K562 (cell line): ENCODE data around the gene MYH9. TPM values are rescaled to one million over a fixed set of nuclear protein-coding genes. Genes with fewer than 3 reads are reported as not detected.

Experiments
- ATF6 ChIP-seq: sonication (generic); formaldehyde crosslinking; IDR thresholded peaks from 2 replicates; pipeline ENCODE4 v1.4.0; 2020; ENCODE audit warnings: mild to moderate bottlenecking, missing genetic modification reagents
- BRD4 ChIP-seq: fragments of 200-600 bp; sonication (generic); IDR thresholded peaks from 2 replicates; pipeline ENCODE4 v1.6.1; 2017; ENCODE audit warnings: inconsistent platforms
- HMG20A ChIP-seq: fragments of 450-650 bp; formaldehyde crosslinking; conservative IDR thresholded peaks from 2 replicates; pipeline ENCODE4 v1.4.0; 2020; ENCODE audit warnings: mild to moderate bottlenecking, mixed read lengths
- L3MBTL2 ChIP-seq: fragments of 450-650 bp; IDR thresholded peaks from 2 replicates; pipeline ENCODE4 v1.6.1; 2016; ENCODE audit warnings: mild to moderate bottlenecking, moderate library complexity
- MBD1 ChIP-seq: fragments of 250-450 bp; sonication (Bioruptor Pico); IDR thresholded peaks from 2 replicates; pipeline ENCODE4 v1.8.0; 2022; ENCODE audit warnings: inconsistent platforms
- NBN ChIP-seq: fragments of 450-650 bp; IDR thresholded peaks from 2 replicates; pipeline ENCODE4 v1.6.1; 2016; ENCODE audit warnings: low read depth, mild to moderate bottlenecking
- PHB ChIP-seq: fragments of 250-450 bp; sonication (Bioruptor Pico); IDR thresholded peaks from 2 replicates; pipeline ENCODE4 v1.5.0; 2021
- PHF20 ChIP-seq: fragments of 450-650 bp; IDR thresholded peaks from 2 replicates; pipeline ENCODE4 v1.6.1; 2018; ENCODE audit not compliant: partially characterized antibody
- SAP30 ChIP-seq: fragments of 200-600 bp; sonication (generic); IDR thresholded peaks from 2 replicates; pipeline ENCODE4 v1.6.1; 2012; ENCODE audit warnings: borderline replicate concordance, low read depth, mild to moderate bottlenecking, moderate library complexity, low read length, control low read depth, inconsistent platforms; ENCODE audit not compliant: insufficient read depth, poor library complexity, severe bottlenecking
- SMARCC2 ChIP-seq: fragments of 450-650 bp; IDR thresholded peaks from 2 replicates; pipeline ENCODE4 v1.6.1; 2017; ENCODE audit warnings: antibody characterized with exemption, moderate library complexity, mild to moderate bottlenecking, low read depth
- TGIF2 ChIP-seq: sonication (generic); formaldehyde crosslinking; IDR thresholded peaks from 2 replicates; pipeline ENCODE4 v1.8.1; 2022; ENCODE audit warnings: mild to moderate bottlenecking, missing genetic modification reagents, moderate library complexity
- ZFX ChIP-seq: sonication (generic); formaldehyde crosslinking; IDR thresholded peaks from 2 replicates; pipeline ENCODE4 v1.8.0; 2022; ENCODE audit warnings: mild to moderate bottlenecking, missing genetic modification reagents, moderate library complexity
- ZNF143 ChIP-seq: sonication (generic); formaldehyde crosslinking; IDR thresholded peaks from 2 replicates; pipeline ENCODE4 v1.9.0; 2022; ENCODE audit warnings: mild to moderate bottlenecking, missing genetic modification reagents
- ZNF316 ChIP-seq: fragments of 450-650 bp; IDR thresholded peaks from 2 replicates; pipeline ENCODE4 v1.6.1; 2016
- polyA plus RNA-seq, 8 experiments: library from polyadenylated mRNA; depleted of rRNA in 4 of 8; stranded (reverse) in 5 of 8; unstranded in 3 of 8; fragments of >200 nt; fragmentation: Nextera tagmentation in 2 of 8; fragmentation: Illumina TruSeq in 1 of 8; extraction: Ambion mirVana in 2 of 8; extraction: Trizol in 1 of 8; gene quantifications; 2 replicates each; pipeline versions ENCODE4 v1.2.1 to v1.2.3, GENCODE V29; 2011 to 2014; ENCODE audit warnings: inconsistent platforms in 1 of 8, missing spikeins in 1 of 8
- total RNA-seq, 7 experiments: library from RNA; depleted of rRNA in 6 of 7; stranded (reverse); fragments of >200 nt in 6 of 7; fragmentation: Illumina TruSeq in 2 of 7; extraction: Trizol in 2 of 7; gene quantifications; 2 replicates each; pipeline versions ENCODE4 v1.2.1 to v1.2.3, GENCODE V29; 2011 to 2021; ENCODE audit warnings: low replicate concordance in 1 of 7
- TF ChIP-seq, protein P1 (sequence below), 2 experiments: fragments of 250-450 bp in 1 of 2; fragments of 450-650 bp in 1 of 2; sonication (Bioruptor Pico) in 1 of 2; IDR thresholded peaks; 2 replicates each; pipeline versions ENCODE4 v1.6.1 to v1.8.0; 2016 to 2021; ENCODE audit warnings: mild to moderate bottlenecking in 2 of 2, moderate library complexity in 2 of 2, missing compliant biosample characterization in 1 of 2, missing genetic modification characterization in 1 of 2
- TF ChIP-seq, protein P2 (sequence below): fragments of 450-650 bp; IDR thresholded peaks from 2 replicates; pipeline ENCODE4 v1.6.1; 2017; ENCODE audit warnings: antibody characterized with exemption, mild to moderate bottlenecking
- TF ChIP-seq, protein P3 (sequence below): IDR thresholded peaks from 2 replicates; pipeline ENCODE4 v1.6.1; 2012; ENCODE audit warnings: low read depth, low read length, improper control_type of control experiment, borderline replicate concordance

Gene MYH9
- total and polyA plus RNA-seq, 9 of the 15 experiments (the other 6 are each of a cell fraction or from before 2014, with no cell fraction given) = 0.71 to 111 (median 24.6) TPM

GRCh38 chr22:36328635-36329253, 59.0 kb downstream of the MYH9 start (continued):
- TF ChIP-seq ATF6 (CRISPR knock-in tag) = no peak
- TF ChIP-seq PHB (CRISPR knock-in tag) = no peak
- no peak for TF ChIP-seq TGIF2
- TF ChIP-seq MBD1 (CRISPR knock-in tag) = 0 out of 2 replicates have a peak, but pooled peaks have one; percentile 48
- no peak for TF ChIP-seq HMG20A (CRISPR knock-in tag)
- TF ChIP-seq ZFX = peak; percentile 25; the same call in 1 of the 2 replicates
- no peak for TF ChIP-seq SMARCC2
- no peak for TF ChIP-seq ZNF143 (CRISPR knock-in tag)
- TF ChIP-seq L3MBTL2 = peak; percentile 78
- no peak for TF ChIP-seq SAP30
- TF ChIP-seq, protein P1, sequence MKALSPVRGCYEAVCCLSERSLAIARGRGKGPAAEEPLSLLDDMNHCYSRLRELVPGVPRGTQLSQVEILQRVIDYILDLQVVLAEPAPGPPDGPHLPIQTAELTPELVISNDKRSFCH (CRISPR knock-in tag; IDR thresholded peaks at IDR 0.05) = no peak
- TF ChIP-seq, protein P1 (tag; IDR thresholded peaks at IDR 0.05) = peak; percentile 15; the same call in 1 of the 2 replicates
- TF ChIP-seq PHF20 = no peak
- TF ChIP-seq ZNF316 = peak; percentile 59
- TF ChIP-seq, protein P2, sequence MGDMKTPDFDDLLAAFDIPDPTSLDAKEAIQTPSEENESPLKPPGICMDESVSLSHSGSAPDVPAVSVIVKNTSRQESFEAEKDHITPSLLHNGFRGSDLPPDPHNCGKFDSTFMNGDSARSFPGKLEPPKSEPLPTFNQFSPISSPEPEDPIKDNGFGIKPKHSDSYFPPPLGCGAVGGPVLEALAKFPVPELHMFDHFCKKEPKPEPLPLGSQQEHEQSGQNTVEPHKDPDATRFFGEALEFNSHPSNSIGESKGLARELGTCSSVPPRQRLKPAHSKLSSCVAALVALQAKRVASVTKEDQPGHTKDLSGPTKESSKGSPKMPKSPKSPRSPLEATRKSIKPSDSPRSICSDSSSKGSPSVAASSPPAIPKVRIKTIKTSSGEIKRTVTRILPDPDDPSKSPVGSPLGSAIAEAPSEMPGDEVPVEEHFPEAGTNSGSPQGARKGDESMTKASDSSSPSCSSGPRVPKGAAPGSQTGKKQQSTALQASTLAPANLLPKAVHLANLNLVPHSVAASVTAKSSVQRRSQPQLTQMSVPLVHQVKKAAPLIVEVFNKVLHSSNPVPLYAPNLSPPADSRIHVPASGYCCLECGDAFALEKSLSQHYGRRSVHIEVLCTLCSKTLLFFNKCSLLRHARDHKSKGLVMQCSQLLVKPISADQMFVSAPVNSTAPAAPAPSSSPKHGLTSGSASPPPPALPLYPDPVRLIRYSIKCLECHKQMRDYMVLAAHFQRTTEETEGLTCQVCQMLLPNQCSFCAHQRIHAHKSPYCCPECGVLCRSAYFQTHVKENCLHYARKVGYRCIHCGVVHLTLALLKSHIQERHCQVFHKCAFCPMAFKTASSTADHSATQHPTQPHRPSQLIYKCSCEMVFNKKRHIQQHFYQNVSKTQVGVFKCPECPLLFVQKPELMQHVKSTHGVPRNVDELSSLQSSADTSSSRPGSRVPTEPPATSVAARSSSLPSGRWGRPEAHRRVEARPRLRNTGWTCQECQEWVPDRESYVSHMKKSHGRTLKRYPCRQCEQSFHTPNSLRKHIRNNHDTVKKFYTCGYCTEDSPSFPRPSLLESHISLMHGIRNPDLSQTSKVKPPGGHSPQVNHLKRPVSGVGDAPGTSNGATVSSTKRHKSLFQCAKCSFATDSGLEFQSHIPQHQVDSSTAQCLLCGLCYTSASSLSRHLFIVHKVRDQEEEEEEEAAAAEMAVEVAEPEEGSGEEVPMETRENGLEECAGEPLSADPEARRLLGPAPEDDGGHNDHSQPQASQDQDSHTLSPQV = peak; percentile 92
- TF ChIP-seq BRD4 = 0 out of 2 replicates have a peak, but pooled peaks have one; percentile 49
- TF ChIP-seq, protein P3, sequence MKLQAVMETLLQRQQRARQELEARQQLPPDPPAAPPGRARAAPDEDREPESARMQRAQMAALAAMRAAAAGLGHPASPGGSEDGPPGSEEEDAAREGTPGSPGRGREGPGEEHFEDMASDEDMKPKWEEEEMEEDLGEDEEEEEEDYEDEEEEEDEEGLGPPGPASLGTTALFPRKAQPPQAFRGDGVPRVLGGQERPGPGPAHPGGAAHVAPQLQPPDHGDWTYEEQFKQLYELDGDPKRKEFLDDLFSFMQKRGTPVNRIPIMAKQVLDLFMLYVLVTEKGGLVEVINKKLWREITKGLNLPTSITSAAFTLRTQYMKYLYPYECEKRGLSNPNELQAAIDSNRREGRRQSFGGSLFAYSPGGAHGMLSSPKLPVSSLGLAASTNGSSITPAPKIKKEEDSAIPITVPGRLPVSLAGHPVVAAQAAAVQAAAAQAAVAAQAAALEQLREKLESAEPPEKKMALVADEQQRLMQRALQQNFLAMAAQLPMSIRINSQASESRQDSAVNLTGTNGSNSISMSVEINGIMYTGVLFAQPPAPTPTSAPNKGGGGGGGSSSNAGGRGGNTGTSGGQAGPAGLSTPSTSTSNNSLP = no peak
- no peak for TF ChIP-seq NBN
